ENCODE measurements around the gene TMCC2. TPM values are rescaled to one million over a fixed set of nuclear protein-coding genes. Genes with fewer than 3 reads are reported as not detected.

TMCC2 gene
- total and polyA plus RNA-seq, 10 donors: 0.74 to 146 (median 7.7) TPM

- no peaks in the 10 kb centered on the region for H3K9me3 ChIP-seq
- H3K27ac ChIP-seq: no peak overlapping the region
- no peaks in the 10 kb centered on the region for H3K27me3 ChIP-seq (replicated peaks in 1 of 7)
- WGBS, 5 donors: 77 to 88% (median 85%) methylated on average over 1 of the region's 1 CpG
- TF ChIP-seq POLR2AphosphoS5 (IDR thresholded peaks at IDR 0.05) (no peak), POLR2A (IDR thresholded peaks at IDR 0.05) (no peak)
- TF ChIP-seq, protein P1, sequence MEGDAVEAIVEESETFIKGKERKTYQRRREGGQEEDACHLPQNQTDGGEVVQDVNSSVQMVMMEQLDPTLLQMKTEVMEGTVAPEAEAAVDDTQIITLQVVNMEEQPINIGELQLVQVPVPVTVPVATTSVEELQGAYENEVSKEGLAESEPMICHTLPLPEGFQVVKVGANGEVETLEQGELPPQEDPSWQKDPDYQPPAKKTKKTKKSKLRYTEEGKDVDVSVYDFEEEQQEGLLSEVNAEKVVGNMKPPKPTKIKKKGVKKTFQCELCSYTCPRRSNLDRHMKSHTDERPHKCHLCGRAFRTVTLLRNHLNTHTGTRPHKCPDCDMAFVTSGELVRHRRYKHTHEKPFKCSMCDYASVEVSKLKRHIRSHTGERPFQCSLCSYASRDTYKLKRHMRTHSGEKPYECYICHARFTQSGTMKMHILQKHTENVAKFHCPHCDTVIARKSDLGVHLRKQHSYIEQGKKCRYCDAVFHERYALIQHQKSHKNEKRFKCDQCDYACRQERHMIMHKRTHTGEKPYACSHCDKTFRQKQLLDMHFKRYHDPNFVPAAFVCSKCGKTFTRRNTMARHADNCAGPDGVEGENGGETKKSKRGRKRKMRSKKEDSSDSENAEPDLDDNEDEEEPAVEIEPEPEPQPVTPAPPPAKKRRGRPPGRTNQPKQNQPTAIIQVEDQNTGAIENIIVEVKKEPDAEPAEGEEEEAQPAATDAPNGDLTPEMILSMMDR (IDR thresholded peaks at IDR 0.05 in 8 of 11, conservative IDR thresholded peaks at IDR 0.05 in 3 of 11): no peak
- peaks cover 0 to 52% (median 25%) of the 10 kb centered on the region in 6 donors for H3K4me1 ChIP-seq
- intact Hi-C loops (cut with DNase I; ENCODE audit: low total_unique reads): loop anchor here (5.0 kb wide), 1 partner anchor 278 kb away; no protein-coding TSS in a partner anchor
- no peak overlapping the region for H3K4me3 ChIP-seq
- H3K36me3 ChIP-seq: no peaks in the 10 kb centered on the region
- no peak for DNase-seq
These were observed 32.3 kb downstream of the TMCC2 start for GRCh38 chr1:205259998-205260397.

DNA sequence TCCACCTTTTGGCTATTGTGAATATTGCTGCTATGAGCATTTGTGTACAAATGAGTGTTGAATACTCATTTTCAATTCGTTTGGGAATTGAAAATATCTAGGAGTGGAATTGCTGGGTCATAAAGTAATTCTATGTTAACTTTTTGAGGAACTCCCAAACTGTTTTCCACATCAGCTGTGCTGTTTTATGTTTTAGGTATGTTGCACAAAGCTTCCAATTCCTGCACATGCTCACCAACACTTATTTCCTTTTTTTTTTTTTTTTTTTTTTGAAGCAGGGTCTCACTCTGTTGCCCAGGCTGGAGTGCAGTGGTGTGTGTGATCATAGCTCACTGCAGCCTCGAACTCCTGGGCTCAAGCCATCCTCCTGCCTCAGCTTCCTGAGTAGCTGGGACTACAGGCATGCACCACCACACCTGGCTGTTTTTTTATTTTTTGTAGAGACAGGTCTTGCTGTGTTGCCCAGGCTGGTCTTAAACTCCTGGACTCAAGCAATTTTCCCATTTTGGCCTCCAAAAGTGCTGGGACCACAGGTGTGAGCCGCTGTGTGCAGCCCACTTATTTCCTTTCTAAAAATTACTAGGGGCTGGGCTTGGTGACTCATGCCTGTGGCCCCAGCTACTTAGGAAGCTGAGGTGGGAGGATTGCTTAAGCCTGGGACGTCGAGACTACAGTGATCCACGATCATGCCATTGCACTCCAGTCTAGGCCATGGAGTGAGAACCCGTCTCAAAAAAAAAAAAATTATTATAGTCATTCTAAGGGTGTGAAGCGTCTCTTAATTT is 33.4 kb downstream of the TMCC2 start:
- Histone ChIP-seq H3K4me1 (peaks cover 0 to 47% (median 24%) of the 10 kb centered on the region in 6 donors), H3K36me3 (no peaks in the 10 kb centered on the region), H3K4me3 (no peak overlapping the region), H3K27me3 (replicated peaks in 1 of 7) (no peaks in the 10 kb centered on the region), H3K9me3 (no peaks in the 10 kb centered on the region), H3K27ac (no peak overlapping the region)
- TF ChIP-seq POLR2A (IDR thresholded peaks at IDR 0.05) (no peak), POLR2AphosphoS5 (IDR thresholded peaks at IDR 0.05) (no peak)
- TF ChIP-seq, protein P1 (IDR thresholded peaks at IDR 0.05 in 8 of 11, conservative IDR thresholded peaks at IDR 0.05 in 3 of 11): no peak
- WGBS, 5 donors: 38 to 52% (median 40%) methylated on average over 8 of the region's 8 CpGs
- no peak for DNase-seq
- intact Hi-C loops (cut with DNase I; ENCODE audit: low total_unique reads): no loop called here

DNA sequence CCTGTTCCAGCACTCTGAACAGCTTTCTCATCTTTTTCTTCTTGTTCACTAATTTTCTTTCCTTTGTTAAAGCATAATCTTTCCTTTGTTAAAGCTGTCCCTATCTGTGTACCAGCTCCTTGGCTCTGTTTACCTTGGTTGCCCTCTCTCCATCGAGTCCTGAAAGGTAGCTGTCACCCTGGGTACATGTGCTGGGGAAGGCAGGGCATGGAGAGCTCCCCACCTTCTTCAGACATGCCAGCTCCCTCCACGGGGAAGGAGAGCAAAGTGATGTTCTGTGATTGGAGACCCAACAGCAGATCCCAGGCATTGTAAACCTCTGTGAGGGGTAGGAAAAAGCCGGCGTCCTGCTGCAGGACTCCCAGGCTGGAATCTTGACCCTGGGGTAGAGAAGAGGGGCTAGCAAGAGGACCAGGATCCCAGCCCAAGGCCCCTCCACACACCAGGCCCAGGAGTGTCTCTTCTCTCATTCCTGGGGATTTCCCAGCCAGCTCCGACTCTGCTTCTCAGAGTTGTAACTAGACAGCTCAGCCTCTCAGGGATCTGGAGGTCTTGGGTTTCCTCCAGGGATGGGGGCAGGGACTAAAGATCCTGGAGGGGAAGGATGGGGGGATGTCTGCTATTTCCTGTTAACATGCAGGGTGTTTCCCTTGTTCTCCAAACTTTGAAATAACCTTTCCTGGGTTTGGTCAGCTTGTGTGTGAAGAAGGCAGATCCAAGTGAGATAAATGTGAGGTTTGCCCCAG is 34.4 kb downstream of the TMCC2 start:
- WGBS, 5 donors: 38 to 42% (median 40%) methylated on average over 5 of the region's 5 CpGs
- TF ChIP-seq POLR2A (IDR thresholded peaks at IDR 0.05): no peak
- TF ChIP-seq, protein P1 (IDR thresholded peaks at IDR 0.05 in 8 of 11, conservative IDR thresholded peaks at IDR 0.05 in 3 of 11): no peak
- no peak for TF ChIP-seq POLR2AphosphoS5 (IDR thresholded peaks at IDR 0.05)
- no peak overlapping the region for H3K4me3 ChIP-seq
- intact Hi-C loops (cut with DNase I; ENCODE audit: low total_unique reads): no loop called here
- no peak for DNase-seq
- H3K9me3 ChIP-seq: no peaks in the 10 kb centered on the region
- peaks cover 0 to 44% (median 20%) of the 10 kb centered on the region in 6 donors for H3K4me1 ChIP-seq
- no peaks in the 10 kb centered on the region for H3K27me3 ChIP-seq (replicated peaks in 1 of 7)
- no peaks in the 10 kb centered on the region for H3K36me3 ChIP-seq
- H3K27ac ChIP-seq: no peak overlapping the region

DNA sequence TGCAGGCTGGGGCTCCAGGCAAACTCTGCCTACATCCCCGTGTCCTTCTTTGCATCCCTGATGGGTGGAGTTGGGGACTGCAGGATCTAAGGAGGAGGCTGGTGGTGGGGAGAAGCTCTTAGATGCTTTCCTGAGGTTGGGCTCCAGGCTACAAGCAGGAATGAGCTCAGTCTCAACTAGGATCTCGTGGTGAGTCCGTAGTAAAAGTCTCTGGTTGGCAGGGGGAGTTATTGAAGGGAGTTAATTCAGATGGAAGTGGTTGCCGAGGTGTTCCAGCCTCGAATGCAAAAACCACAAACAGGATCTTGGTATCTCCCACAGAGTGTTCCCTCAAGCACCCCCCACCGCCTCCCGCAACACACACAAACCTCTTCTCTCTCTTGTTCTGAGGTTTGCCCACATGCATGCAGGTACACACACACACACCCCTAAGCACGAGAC is 35.0 kb downstream of the TMCC2 start:
- TF ChIP-seq POLR2A (IDR thresholded peaks at IDR 0.05) (no peak), POLR2AphosphoS5 (IDR thresholded peaks at IDR 0.05) (no peak)
- TF ChIP-seq, protein P1 (IDR thresholded peaks at IDR 0.05 in 8 of 11, conservative IDR thresholded peaks at IDR 0.05 in 3 of 11): no peak

More for the DNA sequence above, 35.0 kb downstream of the TMCC2 start:
- WGBS, 5 donors: 16 to 28% (median 26%) methylated on average over 8 of the region's 8 CpGs
- Histone ChIP-seq H3K4me3 (no peak overlapping the region), H3K36me3 (no peaks in the 10 kb centered on the region), H3K9me3 (no peaks in the 10 kb centered on the region), H3K27me3 (replicated peaks in 1 of 7) (no peaks in the 10 kb centered on the region), H3K4me1 (peaks cover 0 to 51% (median 20%) of the 10 kb centered on the region in 6 donors), H3K27ac (no peak overlapping the region)
- intact Hi-C loops (cut with DNase I; ENCODE audit: low total_unique reads): no loop called here
- no peak for DNase-seq

All from spleen (tissue), 11 donors.